SK-N-SH (cell line): ENCODE measurements around the gene RGS10. TPM values are rescaled to one million over a fixed set of nuclear protein-coding genes. Genes with fewer than 3 reads are reported as not detected.

Source experiments
- CTCF ChIA-PET: fragments of 300-600, 350-600 bp; formaldehyde crosslinking; extraction: SDS; loops from one replicate; lab custom pipeline; 2021; lab: Yijun Ruan, JAX
- POLR2A ChIA-PET: fragments of 350-600 bp; sonication (Branson Sonifier 250); formaldehyde crosslinking; extraction: SDS; loops from one replicate; lab custom pipeline; 2020; ENCODE audit warnings: antibody characterized with exemption, inconsistent platforms; lab: Yijun Ruan, JAX
- DNase-seq: peaks from one replicate; pipeline ENCODE4 v3.0.0; 2012
- H2AFZ ChIP-seq: fragments of 200-600 bp; sonication (generic); 2 replicates; pipeline ENCODE4 v1.8.1; 2016; ENCODE audit warnings: antibody characterized with exemption, mild to moderate bottlenecking, low read depth
- H3F3A ChIP-seq: fragments of 200-600 bp; sonication (generic); replicated peaks from 2 replicates; pipeline ENCODE3; 2016; ENCODE audit warnings: antibody characterized with exemption, mild to moderate bottlenecking; ENCODE audit not compliant: insufficient read depth
- H3K27ac ChIP-seq, 2 experiments: fragments of 200-500 bp in 1 of 2; fragments of 200-600 bp in 1 of 2; sonication (Bioruptor generic) in 1 of 2; sonication (generic), shearing (Covaris generic) in 1 of 2; 2 replicates each; pipeline versions ENCODE4 v1.5.1 to v1.6.1; 2014 to 2016; ENCODE audit warnings: low read depth in 2 of 2, inconsistent platforms in 1 of 2, low read length in 1 of 2, mild to moderate bottlenecking in 1 of 2, mixed read lengths in 1 of 2
- H3K27me3 ChIP-seq: fragments of 200-600 bp; sonication (generic), shearing (Covaris generic); 2 replicates; pipeline ENCODE4 v1.6.1; 2016; ENCODE audit warnings: mixed run types; ENCODE audit not compliant: insufficient read depth
- H3K36me3 ChIP-seq, 2 experiments: fragments of 200-500 bp in 1 of 2; fragments of 200-600 bp in 1 of 2; sonication (Bioruptor generic) in 1 of 2; sonication (generic) in 1 of 2; replicated peaks in 1 of 2; 2 replicates each; pipeline versions ENCODE3 to v1.5.1; 2014 to 2016; ENCODE audit warnings: low read length in 1 of 2, mild to moderate bottlenecking in 1 of 2; ENCODE audit not compliant: insufficient read depth in 2 of 2, control insufficient read depth in 1 of 2
- H3K4me1 ChIP-seq, 2 experiments: fragments of 200-500 bp in 1 of 2; fragments of 200-600 bp in 1 of 2; sonication (Bioruptor generic) in 1 of 2; sonication (generic), shearing (Covaris generic) in 1 of 2; 2 replicates each; pipeline versions ENCODE4 v1.5.1 to v1.6.1; 2014 to 2016; ENCODE audit warnings: low read depth in 1 of 2, low read length in 1 of 2, mixed run types in 1 of 2; ENCODE audit not compliant: insufficient read depth in 2 of 2, control insufficient read depth in 1 of 2
- H3K4me2 ChIP-seq: fragments of 200-600 bp; sonication (generic), shearing (Covaris generic); 2 replicates; pipeline ENCODE4 v1.6.1; 2017; ENCODE audit warnings: mixed run types
- H3K4me3 ChIP-seq, 2 experiments: fragments of 200-500 bp in 1 of 2; fragments of 200-600 bp in 1 of 2; sonication (Bioruptor generic) in 1 of 2; sonication (generic), shearing (Covaris generic) in 1 of 2; 2 replicates each; pipeline versions ENCODE4 v1.5.1 to v1.8.1; 2014 to 2016; ENCODE audit warnings: low read depth in 2 of 2, inconsistent platforms in 1 of 2, low read length in 1 of 2, mild to moderate bottlenecking in 1 of 2, mixed read lengths in 1 of 2, moderate library complexity in 1 of 2
- H3K79me2 ChIP-seq: fragments of 200-600 bp; sonication (generic); 2 replicates; pipeline ENCODE4 v1.8.1; 2017; ENCODE audit warnings: mild to moderate bottlenecking; ENCODE audit not compliant: insufficient read depth
- H3K9ac ChIP-seq: fragments of 200-600 bp; sonication (generic); 2 replicates; pipeline ENCODE4 v1.6.1; 2017; ENCODE audit warnings: mixed run types
- H3K9me2 ChIP-seq: fragments of 200-600 bp; sonication (generic); 2 replicates; pipeline ENCODE4 v1.6.1; 2017; ENCODE audit warnings: mixed run types
- H3K9me3 ChIP-seq: fragments of 200-600 bp; sonication (generic); 2 replicates; pipeline ENCODE4 v1.6.1; 2017; ENCODE audit warnings: mixed run types, mild to moderate bottlenecking, moderate library complexity
- H4K20me1 ChIP-seq: fragments of 200-600 bp; sonication (generic); 2 replicates; pipeline ENCODE4 v1.6.1; 2017; ENCODE audit warnings: mild to moderate bottlenecking, mixed run types; ENCODE audit not compliant: insufficient read depth
- ELF1 ChIP-seq: IDR thresholded peaks from 2 replicates; pipeline ENCODE4 v1.4.0; 2012
- EP300 ChIP-seq, 2 experiments: IDR thresholded peaks; 2 replicates each; pipeline versions ENCODE4 v1.4.0 to v1.6.1; 2012; ENCODE audit warnings: borderline replicate concordance in 1 of 2, low read depth in 1 of 2, low read length in 1 of 2
- EZH2phosphoT487 ChIP-seq: fragments of 200-600 bp; sonication (generic); IDR thresholded peaks from 2 replicates; pipeline ENCODE4 v1.6.1; 2017; ENCODE audit warnings: low read depth, mixed run types, mild to moderate bottlenecking, antibody characterized with exemption, moderate library complexity, borderline replicate concordance
- FOXJ3 ChIP-seq: sonication (generic); formaldehyde crosslinking; IDR thresholded peaks from 2 replicates; pipeline ENCODE4 v1.5.1; 2020; ENCODE audit warnings: mild to moderate bottlenecking, missing genetic modification reagents
- FOXM1 ChIP-seq: IDR thresholded peaks from 2 replicates; pipeline ENCODE4 v1.4.0; 2012; ENCODE audit warnings: low read depth, mild to moderate bottlenecking
- GATA2 ChIP-seq: sonication (generic); formaldehyde crosslinking; IDR thresholded peaks from 2 replicates; pipeline ENCODE4 v1.5.0; 2020; ENCODE audit warnings: mild to moderate bottlenecking, missing genetic modification reagents
- POLR2AphosphoS5 ChIP-seq: IDR thresholded peaks from 2 replicates; pipeline ENCODE4 v1.6.1; 2012; ENCODE audit warnings: low read depth, low read length
- SIN3A ChIP-seq: IDR thresholded peaks from 2 replicates; pipeline ENCODE4 v1.6.1; 2012; ENCODE audit warnings: low read depth, mild to moderate bottlenecking, low read length, moderate library complexity, borderline replicate concordance
- SMC3 ChIP-seq: IDR thresholded peaks from 2 replicates; pipeline ENCODE4 v1.6.1; 2012; ENCODE audit warnings: low read depth, low read length, improper control_type of control experiment
- TEAD4 ChIP-seq: IDR thresholded peaks from 2 replicates; pipeline ENCODE4 v1.4.0; 2012; ENCODE audit warnings: mild to moderate bottlenecking, borderline replicate concordance; ENCODE audit not compliant: insufficient read depth
- WGBS: methylation state at CpG from one replicate; pipeline ENCODE4 v1.1.6; 2017; ENCODE audit warnings: low lambda C conversion rate; 5-methylcytosine and 5-hydroxymethylcytosine counted together
- polyA plus RNA-seq, 3 experiments: library from polyadenylated mRNA; depleted of rRNA; stranded (reverse); fragments of >200 nt; gene quantifications; 2 replicates each; pipeline ENCODE4 v1.2.3, GENCODE V29; 2012
- TF ChIP-seq, protein P1 (sequence below): IDR thresholded peaks from 2 replicates; pipeline ENCODE4 v1.6.1; 2012; ENCODE audit warnings: mild to moderate bottlenecking, low read depth, low read length, moderate library complexity
- TF ChIP-seq, protein P2 (sequence below): IDR thresholded peaks from 2 replicates; pipeline ENCODE4; 2012
- TF ChIP-seq, protein P3 (sequence below): fragments of 200-600 bp; sonication (generic); IDR thresholded peaks from 2 replicates; pipeline ENCODE4 v1.6.1; 2017; ENCODE audit warnings: antibody characterized with exemption, mild to moderate bottlenecking, moderate library complexity

Gene RGS10
- polyA plus RNA-seq, 1 of the 3 experiments (the other 2 are of a cell fraction) = 44.6 TPM

- Histone ChIP-seq H3K79me2 (no peaks in the 10 kb centered on the region), H3K27me3 (no peaks in the 10 kb centered on the region; the same call in 1 of the 2 replicates), H3K4me1 (no peaks in the 10 kb centered on the region), H3K9ac (no peak overlapping the region), H3K36me3 (no peaks in the 10 kb centered on the region), H3K9me3 (no peaks in the 10 kb centered on the region), H3K9me2 (no peaks in the 10 kb centered on the region), H3K4me3 (no peak overlapping the region), H3F3A (no peaks in the 10 kb centered on the region), H3K4me2 (no peak overlapping the region), H3K27ac (no peak overlapping the region), H2AFZ (no peak overlapping the region), H4K20me1 (no peaks in the 10 kb centered on the region)
- DNase-seq = no peak
- no peak for TF ChIP-seq GATA2
- 62% methylated on average over 3 of the region's 7 CpGs for WGBS
- POLR2A ChIA-PET = no interaction called here
- CTCF ChIA-PET = interaction anchor here (0.8 to 1.7 kb wide), 4 partner anchors 21 to 267 kb away, joined by 3 to 6 read pairs (median 4); no protein-coding TSS in a partner anchor
Measured at GRCh38 chr10:119466655-119467054, 75.9 kb downstream of the RGS10 start.

GRCh38 chr10:119466076-119466475, 76.4 kb downstream of the RGS10 start:
- no peak for DNase-seq
- Histone ChIP-seq H3K79me2 (no peaks in the 10 kb centered on the region), H3K27ac (no peak overlapping the region), H3K27me3 (no peaks in the 10 kb centered on the region; the same call in 1 of the 2 replicates), H3K36me3 (no peaks in the 10 kb centered on the region), H3K9me2 (no peaks in the 10 kb centered on the region), H3F3A (no peaks in the 10 kb centered on the region), H3K9ac (no peak overlapping the region), H3K4me1 (no peaks in the 10 kb centered on the region), H3K4me2 (no peak overlapping the region), H4K20me1 (no peaks in the 10 kb centered on the region), H2AFZ (no peak overlapping the region), H3K9me3 (no peaks in the 10 kb centered on the region), H3K4me3 (no peak overlapping the region)
- CTCF ChIA-PET = interaction anchor here (0.8 to 1.7 kb wide), 3 partner anchors 21 to 260 kb away, joined by 3 to 6 read pairs (median 3); no protein-coding TSS in a partner anchor
- 56% methylated on average over 9 of the region's 10 CpGs for WGBS
- no peak for TF ChIP-seq EZH2phosphoT487
- TF ChIP-seq FOXM1 = no peak
- TF ChIP-seq, protein P1, sequence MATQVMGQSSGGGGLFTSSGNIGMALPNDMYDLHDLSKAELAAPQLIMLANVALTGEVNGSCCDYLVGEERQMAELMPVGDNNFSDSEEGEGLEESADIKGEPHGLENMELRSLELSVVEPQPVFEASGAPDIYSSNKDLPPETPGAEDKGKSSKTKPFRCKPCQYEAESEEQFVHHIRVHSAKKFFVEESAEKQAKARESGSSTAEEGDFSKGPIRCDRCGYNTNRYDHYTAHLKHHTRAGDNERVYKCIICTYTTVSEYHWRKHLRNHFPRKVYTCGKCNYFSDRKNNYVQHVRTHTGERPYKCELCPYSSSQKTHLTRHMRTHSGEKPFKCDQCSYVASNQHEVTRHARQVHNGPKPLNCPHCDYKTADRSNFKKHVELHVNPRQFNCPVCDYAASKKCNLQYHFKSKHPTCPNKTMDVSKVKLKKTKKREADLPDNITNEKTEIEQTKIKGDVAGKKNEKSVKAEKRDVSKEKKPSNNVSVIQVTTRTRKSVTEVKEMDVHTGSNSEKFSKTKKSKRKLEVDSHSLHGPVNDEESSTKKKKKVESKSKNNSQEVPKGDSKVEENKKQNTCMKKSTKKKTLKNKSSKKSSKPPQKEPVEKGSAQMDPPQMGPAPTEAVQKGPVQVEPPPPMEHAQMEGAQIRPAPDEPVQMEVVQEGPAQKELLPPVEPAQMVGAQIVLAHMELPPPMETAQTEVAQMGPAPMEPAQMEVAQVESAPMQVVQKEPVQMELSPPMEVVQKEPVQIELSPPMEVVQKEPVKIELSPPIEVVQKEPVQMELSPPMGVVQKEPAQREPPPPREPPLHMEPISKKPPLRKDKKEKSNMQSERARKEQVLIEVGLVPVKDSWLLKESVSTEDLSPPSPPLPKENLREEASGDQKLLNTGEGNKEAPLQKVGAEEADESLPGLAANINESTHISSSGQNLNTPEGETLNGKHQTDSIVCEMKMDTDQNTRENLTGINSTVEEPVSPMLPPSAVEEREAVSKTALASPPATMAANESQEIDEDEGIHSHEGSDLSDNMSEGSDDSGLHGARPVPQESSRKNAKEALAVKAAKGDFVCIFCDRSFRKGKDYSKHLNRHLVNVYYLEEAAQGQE = no peak
- TF ChIP-seq POLR2AphosphoS5 = no peak
- TF ChIP-seq, protein P2, sequence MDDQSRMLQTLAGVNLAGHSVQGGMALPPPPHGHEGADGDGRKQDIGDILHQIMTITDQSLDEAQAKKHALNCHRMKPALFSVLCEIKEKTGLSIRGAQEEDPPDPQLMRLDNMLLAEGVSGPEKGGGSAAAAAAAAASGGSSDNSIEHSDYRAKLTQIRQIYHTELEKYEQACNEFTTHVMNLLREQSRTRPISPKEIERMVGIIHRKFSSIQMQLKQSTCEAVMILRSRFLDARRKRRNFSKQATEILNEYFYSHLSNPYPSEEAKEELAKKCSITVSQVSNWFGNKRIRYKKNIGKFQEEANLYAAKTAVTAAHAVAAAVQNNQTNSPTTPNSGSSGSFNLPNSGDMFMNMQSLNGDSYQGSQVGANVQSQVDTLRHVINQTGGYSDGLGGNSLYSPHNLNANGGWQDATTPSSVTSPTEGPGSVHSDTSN = no peak
- no peak for TF ChIP-seq ELF1
- TF ChIP-seq, protein P3, sequence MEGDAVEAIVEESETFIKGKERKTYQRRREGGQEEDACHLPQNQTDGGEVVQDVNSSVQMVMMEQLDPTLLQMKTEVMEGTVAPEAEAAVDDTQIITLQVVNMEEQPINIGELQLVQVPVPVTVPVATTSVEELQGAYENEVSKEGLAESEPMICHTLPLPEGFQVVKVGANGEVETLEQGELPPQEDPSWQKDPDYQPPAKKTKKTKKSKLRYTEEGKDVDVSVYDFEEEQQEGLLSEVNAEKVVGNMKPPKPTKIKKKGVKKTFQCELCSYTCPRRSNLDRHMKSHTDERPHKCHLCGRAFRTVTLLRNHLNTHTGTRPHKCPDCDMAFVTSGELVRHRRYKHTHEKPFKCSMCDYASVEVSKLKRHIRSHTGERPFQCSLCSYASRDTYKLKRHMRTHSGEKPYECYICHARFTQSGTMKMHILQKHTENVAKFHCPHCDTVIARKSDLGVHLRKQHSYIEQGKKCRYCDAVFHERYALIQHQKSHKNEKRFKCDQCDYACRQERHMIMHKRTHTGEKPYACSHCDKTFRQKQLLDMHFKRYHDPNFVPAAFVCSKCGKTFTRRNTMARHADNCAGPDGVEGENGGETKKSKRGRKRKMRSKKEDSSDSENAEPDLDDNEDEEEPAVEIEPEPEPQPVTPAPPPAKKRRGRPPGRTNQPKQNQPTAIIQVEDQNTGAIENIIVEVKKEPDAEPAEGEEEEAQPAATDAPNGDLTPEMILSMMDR = no peak
- no peak for TF ChIP-seq EP300 (IDR thresholded peaks at IDR 0.05; ENCODE audit: borderline replicate concordance in 1 of 2, low read depth in 1 of 2, low read length in 1 of 2)
- TF ChIP-seq SMC3 = no peak
- TF ChIP-seq SIN3A = no peak
- TF ChIP-seq TEAD4 = no peak
- TF ChIP-seq FOXJ3 (CRISPR knock-in tag) = no peak
- POLR2A ChIA-PET = no interaction called here
